Inflammatory macrophage treated with lipopolysaccharide for 1 hour (primary cell): ENCODE data around the gene MFRP.

Source experiments
- DNase-seq, 2 donors: peaks; one replicate each; pipeline ENCODE4 v3.0.0-alpha.2; 2020 to 2022

MFRP gene

DNA sequence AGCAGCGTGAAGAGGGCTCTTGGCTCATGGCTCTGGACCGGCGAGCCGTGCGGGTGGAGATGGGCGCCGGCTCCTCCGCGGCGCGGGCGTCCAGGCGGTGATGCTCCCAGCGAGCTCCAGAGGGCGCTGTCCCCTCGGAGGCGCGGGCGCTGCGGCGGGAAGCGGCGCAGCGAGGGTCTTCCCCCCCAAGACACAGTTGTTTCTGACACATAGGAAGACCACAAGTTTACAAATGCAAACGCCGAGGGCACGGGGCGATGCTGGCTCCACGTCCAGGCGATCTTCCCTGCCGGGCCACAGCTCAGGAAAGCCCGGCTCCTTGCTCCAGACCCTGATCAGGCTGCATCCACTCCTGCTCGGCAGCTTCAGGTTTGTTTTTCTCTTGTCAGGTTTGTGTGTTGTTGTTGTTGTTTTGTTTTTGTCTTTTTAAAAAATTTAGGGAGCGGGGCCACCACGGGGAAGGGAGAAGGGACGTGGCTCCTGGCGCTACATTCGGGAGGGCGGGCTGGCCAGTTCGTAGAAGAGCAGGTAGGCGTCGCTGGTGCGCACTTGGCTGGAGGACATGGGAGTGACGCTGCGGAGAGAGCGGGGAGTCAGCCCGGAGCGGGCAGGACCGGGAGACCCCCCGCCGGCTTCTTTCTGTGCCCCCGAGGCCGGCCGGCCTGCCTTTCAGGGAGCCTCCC, 10.0 kb upstream of the MFRP start:
- DNase-seq, result peak; percentile 57 to 74

DNA sequence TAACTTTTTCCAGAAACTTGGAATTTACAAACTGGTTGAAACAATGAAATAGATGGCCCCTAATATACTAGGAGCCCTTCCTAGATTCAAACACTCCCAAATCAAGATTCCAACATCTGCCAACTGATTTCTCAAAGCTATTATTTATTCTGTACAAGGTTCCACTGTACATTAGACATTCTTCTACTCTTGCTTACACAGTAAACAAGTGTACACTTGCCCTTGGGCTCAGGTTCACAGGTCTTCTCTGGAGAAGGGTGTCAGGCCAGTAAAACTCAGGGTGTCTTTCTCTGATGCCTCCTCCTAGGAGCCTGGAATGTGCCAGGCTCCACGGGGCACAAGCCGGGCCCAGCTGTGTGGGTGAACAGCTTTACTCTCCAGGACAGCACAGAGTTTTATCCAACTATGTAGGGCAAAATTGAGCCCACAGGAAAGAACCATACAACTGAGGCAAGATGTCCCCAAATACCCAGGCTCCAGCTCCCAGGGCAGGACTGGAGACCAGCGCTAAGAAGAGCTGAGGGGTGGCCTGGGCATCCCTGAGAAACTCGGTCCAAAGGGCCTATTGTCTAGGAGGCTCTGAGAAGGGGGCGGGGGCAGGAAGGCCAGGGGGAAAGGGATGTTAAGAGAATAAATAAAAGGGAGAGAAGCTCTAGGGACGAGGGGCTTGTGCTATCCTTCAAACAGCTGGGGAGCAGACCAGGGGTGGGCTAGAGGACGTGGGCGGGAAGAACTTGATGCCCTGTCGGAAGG, 8.8 kb upstream of the MFRP start:
- DNase-seq, result no peak

GRCh38 chr11:119352857-119353260, 6.4 kb upstream of the MFRP start:
- no peak for DNase-seq

GRCh38 chr11:119351232-119351631, 4.7 kb upstream of the MFRP start:
- DNase-seq, result no peak

GRCh38 chr11:119350302-119350701, 3.8 kb upstream of the MFRP start:
- no peak for DNase-seq

DNA sequence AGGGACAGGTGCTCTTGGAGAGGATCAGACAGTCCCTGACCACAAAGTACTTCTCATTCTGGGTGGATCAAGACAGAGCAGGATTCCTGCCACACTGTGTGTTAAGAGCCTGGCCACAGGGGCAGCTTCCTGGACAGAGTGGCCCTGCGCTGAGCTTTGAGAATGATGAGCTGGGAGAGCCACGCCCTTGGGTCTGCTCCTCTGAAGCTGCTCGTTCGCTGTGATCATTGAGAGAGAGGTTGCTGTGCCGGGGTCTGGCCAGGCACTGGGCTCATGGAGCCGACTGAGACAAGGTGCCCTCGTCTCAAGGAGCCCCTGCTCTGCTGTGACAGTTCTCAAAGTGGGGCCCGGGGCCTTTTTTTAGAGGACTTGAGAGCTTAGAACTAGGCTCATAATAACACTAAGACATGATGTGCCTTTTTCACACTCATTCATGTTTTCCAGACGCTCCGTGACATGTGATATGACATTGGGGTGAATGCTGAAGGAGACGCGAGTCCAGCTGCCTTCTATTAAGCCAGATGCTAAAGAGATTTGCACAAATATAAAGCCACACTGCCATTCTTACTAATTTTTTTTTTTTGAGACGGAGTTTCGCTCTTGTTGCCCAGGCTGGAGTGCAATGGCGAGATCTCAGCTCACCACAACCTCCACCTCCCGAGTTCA, 1.6 kb upstream of the MFRP start:
- DNase-seq, result no peak

- no peak for DNase-seq
These were observed 737 bp upstream of the MFRP start for GRCh38 chr11:119347242-119347641.

DNA sequence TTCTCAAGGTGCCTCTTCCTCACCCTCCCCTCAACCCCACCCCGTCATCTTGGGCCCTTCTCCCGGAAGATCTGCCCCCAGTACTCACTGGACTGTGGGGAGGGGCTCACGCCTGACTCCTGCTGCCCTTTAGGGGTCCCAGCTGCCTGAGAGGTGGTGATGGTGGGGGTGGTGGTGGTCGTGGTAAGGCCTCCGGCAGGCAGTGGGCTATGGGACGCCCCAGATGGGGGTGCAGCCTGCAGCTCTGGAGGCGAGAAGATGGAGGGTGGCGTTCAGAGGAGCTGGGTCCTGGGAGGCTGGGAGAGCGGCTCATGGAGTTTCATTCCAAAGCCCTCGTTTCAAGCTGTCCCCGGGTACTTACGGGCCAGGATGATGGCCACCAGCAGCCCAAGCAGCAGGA, 820 bp downstream of the MFRP start:
- DNase-seq, result no peak

DNA sequence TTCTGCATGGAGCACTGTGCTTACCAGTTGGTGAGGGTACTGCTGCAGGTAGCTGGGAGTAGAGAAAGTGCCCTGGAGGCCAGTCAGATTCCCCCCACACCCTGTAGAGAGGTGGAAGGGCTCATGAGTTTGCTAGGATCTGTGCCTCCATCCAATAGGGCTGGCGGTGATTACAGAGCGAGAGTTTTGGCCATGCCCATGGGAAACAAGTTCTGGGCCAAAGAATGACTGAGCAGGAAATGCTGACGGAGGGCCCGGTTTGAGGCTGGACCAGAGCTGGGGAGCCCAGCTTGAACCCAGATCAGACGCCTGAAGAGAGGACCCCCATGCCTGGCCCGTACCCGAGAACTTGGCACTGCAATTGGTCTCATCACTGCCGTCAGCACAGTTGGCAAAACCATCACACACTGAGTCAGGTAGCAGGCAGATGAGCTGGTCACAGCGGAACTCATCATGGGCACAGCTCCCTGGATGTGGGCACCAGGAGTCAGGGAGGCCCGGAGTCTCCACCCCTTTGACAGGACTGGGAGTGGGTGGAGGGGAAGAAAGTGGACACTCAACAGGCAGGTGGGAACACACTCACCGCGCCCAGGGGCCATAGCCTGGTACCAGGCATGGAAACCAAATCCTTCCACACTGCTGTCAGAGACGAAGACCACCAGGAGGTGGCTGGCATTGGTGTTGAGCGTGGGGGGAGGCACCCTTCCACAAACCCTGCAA, 2.1 kb downstream of the MFRP start:
- DNase-seq, result no peak

DNA sequence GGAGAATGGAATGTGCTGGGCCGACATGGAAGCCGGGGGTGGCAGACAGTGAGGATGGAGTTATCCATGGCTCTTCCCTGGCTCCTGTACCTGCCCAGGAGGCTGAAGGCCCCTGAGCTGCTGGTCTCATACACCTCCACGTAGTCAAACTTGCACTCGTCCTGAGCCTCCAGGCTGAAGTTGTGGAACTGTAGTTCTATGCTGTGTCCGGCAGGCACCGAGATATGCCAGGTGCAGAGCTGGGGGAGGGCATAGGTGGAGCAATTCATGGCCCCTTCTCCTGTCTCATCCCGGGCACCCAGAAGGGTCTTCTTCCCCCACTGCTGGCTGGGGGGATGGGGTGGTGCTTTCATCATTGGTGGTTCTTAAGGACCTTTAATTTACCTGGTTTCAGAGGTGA, 2.8 kb downstream of the MFRP start:
- DNase-seq, result no peak

DNA sequence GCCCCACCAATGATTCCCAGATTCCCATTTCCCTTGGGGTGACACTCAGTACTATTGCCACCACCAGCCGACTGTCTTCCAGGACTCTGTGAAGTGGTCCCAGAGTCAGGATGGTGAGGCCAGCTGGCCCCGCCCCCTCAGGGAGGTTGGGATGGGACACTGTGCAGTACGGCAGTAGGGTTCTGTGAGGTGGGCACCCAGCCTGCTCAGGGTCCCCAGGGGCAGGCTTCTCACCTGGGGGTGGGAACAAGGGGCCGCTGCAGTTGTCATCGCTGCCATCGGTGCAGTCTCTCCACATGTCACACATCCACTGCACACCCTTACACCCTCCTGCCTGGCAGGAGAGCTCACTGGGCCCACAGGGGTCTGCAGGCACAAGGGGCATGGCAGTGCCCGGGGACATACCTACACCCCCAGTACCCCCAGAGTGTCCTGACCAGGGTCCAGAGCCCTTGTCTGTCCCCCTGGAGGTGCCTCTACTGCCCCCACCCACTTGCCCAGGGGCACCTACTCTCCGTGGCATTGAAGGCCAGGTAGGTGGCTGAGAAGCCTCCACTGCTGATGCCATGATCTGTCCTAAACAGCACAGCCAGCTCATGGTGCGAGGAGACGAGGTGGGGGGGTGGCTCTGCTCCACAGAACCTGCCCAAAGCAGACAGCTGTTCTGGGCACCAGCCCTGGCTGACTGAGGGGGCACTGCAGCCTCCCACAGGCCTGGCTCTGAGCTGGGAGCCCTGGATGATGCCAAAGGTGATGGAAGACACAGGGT, 4.0 kb downstream of the MFRP start:
- DNase-seq, result no peak

- DNase-seq, result no peak
These were observed 4.5 kb downstream of the MFRP start for GRCh38 chr11:119342023-119342300.

DNA sequence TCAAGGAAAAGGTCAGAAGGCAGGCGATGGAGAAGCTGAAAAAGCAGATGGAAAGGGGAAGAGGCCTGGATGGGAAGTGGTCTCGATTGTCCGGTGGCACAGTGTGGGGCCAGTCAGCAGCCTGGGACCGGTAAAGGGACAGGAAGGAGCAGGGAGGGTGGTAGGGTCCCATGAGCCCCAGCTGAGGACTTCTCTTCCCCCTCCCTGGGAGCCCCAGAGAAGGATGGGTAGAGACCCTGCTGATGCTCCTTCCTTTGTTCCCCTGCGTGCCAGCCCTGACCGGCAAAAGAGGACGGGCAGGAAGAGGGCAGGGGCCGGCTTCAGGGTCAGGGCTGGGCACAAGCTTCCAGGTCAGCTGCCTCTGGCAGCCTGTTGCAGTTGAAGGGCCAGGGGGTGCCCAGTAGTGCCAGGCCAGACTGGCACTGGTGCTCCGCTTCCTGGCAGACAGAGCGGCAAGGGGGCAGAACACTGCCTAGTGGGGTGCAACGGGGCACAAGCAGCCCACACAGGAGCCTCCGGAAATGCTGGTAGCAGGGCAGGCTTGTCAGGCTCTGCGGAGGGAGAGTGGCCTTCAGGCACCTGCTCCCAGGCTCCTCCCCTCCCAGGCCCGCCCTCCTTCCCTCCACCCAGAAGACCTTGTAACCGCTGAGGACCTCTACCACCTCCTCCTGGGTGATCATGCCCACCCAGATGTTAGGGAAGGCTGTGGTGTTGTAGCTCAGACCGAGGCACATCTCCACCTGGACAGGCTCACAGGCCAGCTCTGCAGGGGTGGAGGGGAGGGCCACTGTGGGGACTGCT, 5.1 kb downstream of the MFRP start:
- no peak for DNase-seq

DNA sequence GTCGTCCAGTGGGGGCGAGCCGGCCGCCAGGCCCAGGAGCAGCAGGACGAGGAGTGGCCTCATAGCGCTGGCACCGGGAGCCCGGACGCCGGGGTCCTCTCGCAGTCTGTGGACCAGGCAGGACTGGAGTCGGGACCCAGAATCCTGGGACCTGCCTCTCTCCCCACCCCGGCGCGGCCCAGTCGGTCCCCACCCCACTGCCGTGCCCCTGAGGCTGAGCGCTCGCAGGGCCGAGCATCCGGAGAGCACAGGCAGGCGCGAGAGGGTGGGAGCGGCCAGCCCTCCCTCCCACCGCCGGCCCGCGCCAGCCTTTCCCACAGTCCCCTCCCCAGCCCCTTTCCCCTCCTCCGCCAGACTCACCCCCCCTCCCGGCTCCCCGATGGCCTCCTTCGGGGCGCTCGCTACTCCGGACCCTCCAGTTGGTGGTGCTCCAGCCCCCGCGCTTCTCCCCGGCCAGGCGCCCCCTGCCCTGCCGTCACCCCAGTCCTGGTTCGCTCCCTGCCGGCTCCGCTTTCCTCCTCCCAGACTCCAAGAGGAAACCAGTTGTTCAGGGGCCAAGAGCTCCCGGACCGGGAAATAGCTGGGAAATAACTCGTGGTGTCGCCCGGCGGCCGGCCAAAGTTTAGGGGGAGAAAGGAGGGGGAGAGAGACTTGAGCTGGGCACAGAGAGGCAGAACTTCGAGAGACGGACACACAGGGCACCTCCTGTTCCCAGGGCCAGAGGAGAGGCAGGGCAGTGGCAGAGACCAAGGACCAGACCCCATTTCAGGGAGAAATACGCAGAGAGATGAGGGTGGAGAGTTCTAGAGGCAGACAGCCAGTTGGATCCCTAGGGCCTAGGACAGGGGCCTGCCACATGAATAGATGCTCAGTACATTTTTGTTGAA, 5.9 kb downstream of the MFRP start, which contains the start of gene C1QTNF5:
Gene C1QTNF5, minus strand, starts transcription at position 549 of the 887 bp plus-strand sequence. Its CDS starts 486 bp downstream, at position 63.
- no peak for DNase-seq

DNA sequence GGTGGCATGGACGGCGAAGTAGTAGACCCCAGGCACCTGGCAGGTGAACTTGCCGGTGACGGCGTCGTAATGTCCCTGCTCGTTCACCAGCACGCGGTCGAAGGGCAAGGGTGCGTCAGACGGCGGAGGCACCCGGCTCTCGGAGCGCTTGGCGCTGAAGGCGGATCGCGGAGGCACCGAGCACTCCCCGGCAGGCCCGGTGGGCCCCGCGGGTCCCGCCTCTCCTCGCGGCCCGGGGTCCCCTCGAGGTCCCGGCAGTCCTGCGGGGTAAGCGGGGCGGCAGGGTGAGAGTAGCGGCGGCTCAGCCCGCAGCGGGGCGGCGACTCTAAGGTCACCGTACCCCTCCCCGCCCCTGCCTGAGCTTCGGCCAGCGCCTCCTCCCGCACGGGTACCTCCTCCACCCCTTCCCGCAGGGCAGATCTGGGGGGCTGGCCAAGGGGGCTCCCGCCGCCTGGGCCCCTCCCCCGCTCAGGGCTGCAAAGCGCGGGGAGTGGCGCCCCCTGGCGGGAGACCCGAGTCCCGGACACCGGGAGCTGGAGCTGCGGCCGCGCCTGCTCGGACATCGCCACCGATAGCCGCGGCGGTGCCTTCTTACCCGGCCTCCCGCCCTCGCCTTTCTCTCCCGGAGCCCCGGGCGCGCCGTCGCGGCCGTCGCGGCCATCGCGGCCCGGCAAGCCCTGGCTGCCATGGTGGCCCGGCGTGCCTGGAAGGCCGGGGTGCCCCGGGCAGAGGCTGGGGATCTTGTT, 6.7 kb downstream of the MFRP start:
- DNase-seq, result peak in 1 of 2 donors; percentile 39

DNA sequence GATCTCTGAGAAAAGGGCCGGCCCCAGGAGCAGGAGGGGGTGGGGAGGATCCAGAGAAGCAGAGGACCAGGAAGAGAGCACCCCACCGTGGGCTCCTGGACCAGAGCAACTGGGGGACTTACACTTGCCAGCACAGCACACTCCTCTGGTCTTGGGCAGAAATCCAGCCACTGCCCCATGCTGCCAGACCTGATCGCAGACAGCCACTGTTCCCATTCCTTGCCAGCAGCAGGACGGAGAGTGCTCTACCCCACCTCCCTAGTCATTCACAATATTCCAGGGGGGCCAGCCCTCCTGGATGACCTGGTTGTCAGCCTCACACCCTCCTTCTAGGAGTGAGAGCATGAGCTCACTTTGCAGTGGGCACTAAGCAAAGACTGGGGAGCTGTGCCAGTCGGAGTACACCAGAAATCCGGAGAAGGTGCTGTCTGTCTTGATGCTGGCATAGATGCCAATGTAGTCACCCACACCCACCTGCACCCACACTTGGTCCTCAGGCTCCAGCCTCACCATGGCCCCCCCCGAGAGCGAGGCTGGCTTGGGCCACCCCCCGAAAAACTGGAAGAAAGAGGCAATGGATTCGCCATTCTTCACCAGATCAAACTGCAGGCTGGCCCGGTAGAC, 7.4 kb downstream of the MFRP start:
- no peak for DNase-seq

GRCh38 chr11:119338318-119338890, 8.1 kb downstream of the MFRP start:
- peak in 1 of 2 donors; percentile 90 for DNase-seq

DNA sequence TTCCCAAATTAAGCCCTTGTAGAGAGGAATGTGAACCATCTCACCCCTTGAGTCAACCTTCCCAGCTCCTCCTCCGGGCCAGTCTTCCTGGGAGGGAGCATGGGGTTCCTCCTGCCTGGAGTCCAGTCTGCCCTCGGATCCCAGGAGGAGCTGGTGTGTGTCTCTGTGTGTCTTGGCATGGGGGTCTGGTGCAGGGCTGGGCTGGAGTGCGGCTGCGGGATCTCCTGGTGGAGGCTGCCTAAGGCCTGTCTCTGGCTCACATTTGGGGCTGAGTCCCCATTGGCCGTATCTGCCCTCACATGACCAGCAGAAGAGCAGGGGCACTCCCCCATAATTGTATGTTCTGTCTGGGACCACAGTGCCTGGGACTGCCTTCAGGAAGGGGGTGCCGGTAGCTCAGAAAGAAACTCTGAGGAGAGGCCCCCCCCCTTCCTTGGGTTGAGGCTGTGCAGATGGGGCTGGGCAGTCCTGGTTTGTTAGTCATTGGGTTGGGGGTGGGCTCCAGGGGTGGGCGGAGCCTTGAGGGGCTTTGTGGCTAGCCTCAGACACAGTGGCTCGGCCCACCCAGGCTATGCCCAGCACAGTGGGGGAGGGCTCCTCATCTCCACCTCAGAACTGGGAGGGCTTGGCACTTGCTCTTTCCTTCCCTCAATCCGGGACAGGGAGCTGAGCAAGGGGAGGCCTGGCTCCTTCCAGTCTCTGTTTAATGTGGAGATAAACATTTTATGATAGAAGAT, 8.8 kb downstream of the MFRP start:
- DNase-seq, result no peak
